Measurements from ENCODE around the gene ZNF385B. TPM values are rescaled to one million over a fixed set of nuclear protein-coding genes. Genes with fewer than 3 reads are reported as not detected.

The ZNF385B gene
- total and polyA plus RNA-seq, 2 donors (not counting 1 experiment from before 2014, with no cell fraction given) = not detected

DNA sequence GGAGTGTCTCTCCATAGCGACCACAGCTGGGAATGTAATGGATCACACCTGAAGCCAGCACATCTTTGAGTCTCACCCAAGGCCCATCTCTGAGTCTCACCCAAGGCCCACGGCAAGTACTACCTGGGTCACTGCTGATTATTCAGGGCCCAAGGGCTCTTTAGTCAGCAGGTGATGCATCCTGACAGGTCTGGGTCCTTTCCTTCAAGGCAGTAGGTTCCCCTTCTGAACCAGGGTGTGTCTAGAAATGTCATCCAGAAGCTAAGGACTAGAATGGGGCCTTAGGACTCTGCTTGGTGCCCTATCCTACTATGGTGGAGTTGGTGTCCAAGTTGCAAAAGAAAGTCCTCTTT lies 248.1 kb downstream of the ZNF385B start:
- H3K4me3 Mint-ChIP-seq = no peak overlapping the region
- DNase-seq (no peak), ATAC-seq (ENCODE audit: low read depth) (no peak)
- Histone ChIP-seq H3K9ac (ENCODE audit: low read length) (no peak overlapping the region), H3K27me3 (replicated peaks in 1 of 4; ENCODE audit: control extremely low read depth in 1 of 4, control insufficient read depth in 3 of 4, insufficient read depth in 4 of 4, low read length in 3 of 4) (no peaks in the 10 kb centered on the region), H3K4me1 (ENCODE audit: control insufficient read depth in 2 of 2, insufficient read depth in 2 of 2, low read length in 2 of 2) (no peaks in the 10 kb centered on the region), H3K9me3 (ENCODE audit: control extremely low read depth in 1 of 3, control insufficient read depth in 2 of 3, insufficient read depth in 1 of 3, low read length in 2 of 3) (no peaks in the 10 kb centered on the region), H4K20me1 (ENCODE audit: control insufficient read depth, insufficient read depth, low read length, poor library complexity, severe bottlenecking) (no peaks in the 10 kb centered on the region), H3K79me2 (ENCODE audit: control insufficient read depth, insufficient read depth, low read length) (no peaks in the 10 kb centered on the region), H3K27ac (ENCODE audit: low read length in 2 of 2) (no peak overlapping the region), H3K4me3 (ENCODE audit: control extremely low read depth in 1 of 5, extremely low read depth in 1 of 5, insufficient read depth in 1 of 5, low read depth in 2 of 5, low read length in 4 of 5) (no peak overlapping the region), H3K4me2 (replicated peaks; ENCODE audit: low read depth, low read length, poor library complexity, severe bottlenecking) (no peak overlapping the region), H2AFZ (ENCODE audit: insufficient read depth, low read depth, low read length, poor library complexity, severe bottlenecking) (no peak overlapping the region), H3K36me3 (replicated peaks in 1 of 2; ENCODE audit: control extremely low read depth in 1 of 2, control insufficient read depth in 1 of 2, extremely low read depth in 1 of 2, insufficient read depth in 2 of 2, low read length in 1 of 2) (no peaks in the 10 kb centered on the region)
- H3K9me3 Mint-ChIP-seq (ENCODE audit: insufficient read depth) = no peaks in the 10 kb centered on the region
- peaks cover 11% of the 10 kb centered on the region for H3K27me3 Mint-ChIP-seq
- WGBS (ENCODE audit: insufficient coverage) = 93% methylated on average over 2 of the region's 2 CpGs
- ChIA-PET CTCF (no interaction called here), POLR2A (no interaction called here)
- intact Hi-C loops (cut with micrococcal nuclease) = no loop called here
- TF ChIP-seq, protein P1, sequence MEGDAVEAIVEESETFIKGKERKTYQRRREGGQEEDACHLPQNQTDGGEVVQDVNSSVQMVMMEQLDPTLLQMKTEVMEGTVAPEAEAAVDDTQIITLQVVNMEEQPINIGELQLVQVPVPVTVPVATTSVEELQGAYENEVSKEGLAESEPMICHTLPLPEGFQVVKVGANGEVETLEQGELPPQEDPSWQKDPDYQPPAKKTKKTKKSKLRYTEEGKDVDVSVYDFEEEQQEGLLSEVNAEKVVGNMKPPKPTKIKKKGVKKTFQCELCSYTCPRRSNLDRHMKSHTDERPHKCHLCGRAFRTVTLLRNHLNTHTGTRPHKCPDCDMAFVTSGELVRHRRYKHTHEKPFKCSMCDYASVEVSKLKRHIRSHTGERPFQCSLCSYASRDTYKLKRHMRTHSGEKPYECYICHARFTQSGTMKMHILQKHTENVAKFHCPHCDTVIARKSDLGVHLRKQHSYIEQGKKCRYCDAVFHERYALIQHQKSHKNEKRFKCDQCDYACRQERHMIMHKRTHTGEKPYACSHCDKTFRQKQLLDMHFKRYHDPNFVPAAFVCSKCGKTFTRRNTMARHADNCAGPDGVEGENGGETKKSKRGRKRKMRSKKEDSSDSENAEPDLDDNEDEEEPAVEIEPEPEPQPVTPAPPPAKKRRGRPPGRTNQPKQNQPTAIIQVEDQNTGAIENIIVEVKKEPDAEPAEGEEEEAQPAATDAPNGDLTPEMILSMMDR (IDR thresholded peaks at IDR 0.05) = no peak
- TF ChIP-seq EZH2 (IDR thresholded peaks at IDR 0.05; ENCODE audit: borderline replicate concordance, insufficient read depth, low read depth, low read length, poor library complexity, severe bottlenecking) = no peak
- no peaks in the 10 kb centered on the region for H3K4me1 Mint-ChIP-seq
- H3K27ac Mint-ChIP-seq = no peak overlapping the region

DNA sequence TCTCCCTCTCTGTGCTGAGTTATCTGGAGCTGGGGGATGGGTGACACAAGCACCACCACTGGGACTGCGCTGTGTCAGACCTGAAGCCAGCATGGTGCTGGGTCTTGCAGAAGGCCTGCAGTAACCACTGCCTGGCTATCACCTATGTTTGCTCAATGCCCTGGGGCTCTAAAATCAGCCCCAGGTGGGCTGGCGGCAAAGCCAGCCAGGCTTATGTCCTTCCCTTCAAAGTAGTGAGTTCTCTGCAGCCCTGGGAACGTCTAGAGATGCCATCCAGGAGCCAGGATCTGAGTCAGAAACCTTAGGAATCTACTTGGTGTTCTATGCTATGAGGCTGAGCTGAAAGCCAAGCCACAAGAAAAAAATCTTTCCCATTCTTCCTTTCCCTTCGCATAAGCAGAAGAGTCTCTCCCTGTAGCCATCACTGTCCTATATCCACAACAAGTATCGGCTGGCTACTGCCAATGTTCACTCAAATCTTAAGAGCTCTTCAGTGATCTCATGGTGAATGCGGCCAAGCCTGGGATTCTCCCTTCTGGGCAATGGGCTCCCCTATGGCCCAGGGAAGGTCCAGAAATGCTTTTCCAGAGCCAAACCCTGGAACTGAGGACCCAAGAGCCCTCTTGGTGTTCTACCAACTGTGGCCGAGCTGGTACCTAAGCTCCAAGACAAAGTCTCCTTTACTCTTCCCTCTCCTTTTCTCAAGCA lies 248.7 kb downstream of the ZNF385B start:
- H3K4me2 ChIP-seq (replicated peaks; ENCODE audit: low read depth, low read length, poor library complexity, severe bottlenecking) = no peak overlapping the region
- no peak overlapping the region for H2AFZ ChIP-seq (ENCODE audit: insufficient read depth, low read depth, low read length, poor library complexity, severe bottlenecking)
- ATAC-seq (ENCODE audit: low read depth) (no peak), DNase-seq (no peak)
- no peaks in the 10 kb centered on the region for H3K79me2 ChIP-seq (ENCODE audit: control insufficient read depth, insufficient read depth, low read length)
- H3K36me3 ChIP-seq (replicated peaks in 1 of 2; ENCODE audit: control extremely low read depth in 1 of 2, control insufficient read depth in 1 of 2, extremely low read depth in 1 of 2, insufficient read depth in 2 of 2, low read length in 1 of 2) = no peaks in the 10 kb centered on the region
- no peak overlapping the region for H3K27ac ChIP-seq (ENCODE audit: low read length in 2 of 2)
- POLR2A ChIA-PET = no interaction called here
- no peaks in the 10 kb centered on the region for H3K27me3 ChIP-seq (replicated peaks in 1 of 4; ENCODE audit: control extremely low read depth in 1 of 4, control insufficient read depth in 3 of 4, insufficient read depth in 4 of 4, low read length in 3 of 4)
- no peak overlapping the region for H3K27ac Mint-ChIP-seq
- no peaks in the 10 kb centered on the region for H4K20me1 ChIP-seq (ENCODE audit: control insufficient read depth, insufficient read depth, low read length, poor library complexity, severe bottlenecking)
- no peak overlapping the region for H3K9ac ChIP-seq (ENCODE audit: low read length)
- TF ChIP-seq, protein P1 (IDR thresholded peaks at IDR 0.05) = no peak
- TF ChIP-seq EZH2 (IDR thresholded peaks at IDR 0.05; ENCODE audit: borderline replicate concordance, insufficient read depth, low read depth, low read length, poor library complexity, severe bottlenecking) = no peak
- intact Hi-C loops (cut with micrococcal nuclease) = no loop called here
- H3K9me3 Mint-ChIP-seq (ENCODE audit: insufficient read depth) = no peaks in the 10 kb centered on the region
- H3K4me1 Mint-ChIP-seq = no peaks in the 10 kb centered on the region
- H3K4me3 ChIP-seq (ENCODE audit: control extremely low read depth in 1 of 5, extremely low read depth in 1 of 5, insufficient read depth in 1 of 5, low read depth in 2 of 5, low read length in 4 of 5) = no peak overlapping the region
- WGBS (ENCODE audit: insufficient coverage) = 84% methylated on average over 7 of the region's 7 CpGs
- no peaks in the 10 kb centered on the region for H3K9me3 ChIP-seq (ENCODE audit: control extremely low read depth in 1 of 3, control insufficient read depth in 2 of 3, insufficient read depth in 1 of 3, low read length in 2 of 3)
- no peaks in the 10 kb centered on the region for H3K4me1 ChIP-seq (ENCODE audit: control insufficient read depth in 2 of 2, insufficient read depth in 2 of 2, low read length in 2 of 2)
- CTCF ChIA-PET = no interaction called here
- H3K4me3 Mint-ChIP-seq = no peak overlapping the region
- H3K27me3 Mint-ChIP-seq = peaks cover 11% of the 10 kb centered on the region

Measured in B cell (primary cell).